Measurements from ENCODE around the gene RTCB.
"Not testable (repeated sequence)": the region's sequence is repeated elsewhere in the genome, so short reads cannot be mapped to it uniquely, and the experiment has no call there.

Gene RTCB

GRCh38 chr22:32375678-32376450 lies 36.2 kb downstream of the RTCB start:
- TF ChIP-seq POU2F2 (IDR thresholded peaks at IDR 0.05; ENCODE audit: low read depth, low read length), result no peak
- TF ChIP-seq PAX5 (IDR thresholded peaks at IDR 0.05; ENCODE audit: insufficient read depth, low read length, severe bottlenecking), result no peak
- TF ChIP-seq POLR2AphosphoS5 (IDR thresholded peaks at IDR 0.05; ENCODE audit: low read depth, low read length), result no peak
- TF ChIP-seq TAF1 (IDR thresholded peaks at IDR 0.05; ENCODE audit: low read depth, low read length), result no peak
- TF ChIP-seq SPI1 (IDR thresholded peaks at IDR 0.05; ENCODE audit: low read depth, low read length), result no peak
- TF ChIP-seq POLR2A (IDR thresholded peaks at IDR 0.05; ENCODE audit: low read depth, low read length), result no peak
- FAIRE-seq (no peak), DNase-seq (ENCODE audit: insufficient read length, low spot score) (no peak)

GRCh38 chr22:32364210-32364609 lies 47.8 kb downstream of the RTCB start:
- no peak for DNase-seq (ENCODE audit: insufficient read length, low spot score)
- TF ChIP-seq POLR2AphosphoS5 (IDR thresholded peaks at IDR 0.05; ENCODE audit: low read depth, low read length) (no peak), TAF1 (IDR thresholded peaks at IDR 0.05; ENCODE audit: low read depth, low read length) (no peak), POU2F2 (IDR thresholded peaks at IDR 0.05; ENCODE audit: low read depth, low read length) (no peak)
- FAIRE-seq, result no peak

GRCh38 chr22:32361257-32361656 lies 50.8 kb downstream of the RTCB start:
- TF ChIP-seq PAX5 (IDR thresholded peaks at IDR 0.05; ENCODE audit: insufficient read depth, low read length, severe bottlenecking) (no peak), POU2F2 (IDR thresholded peaks at IDR 0.05; ENCODE audit: low read depth, low read length) (no peak), TAF1 (IDR thresholded peaks at IDR 0.05; ENCODE audit: low read depth, low read length) (no peak), SPI1 (IDR thresholded peaks at IDR 0.05; ENCODE audit: low read depth, low read length) (no peak), POLR2AphosphoS5 (IDR thresholded peaks at IDR 0.05; ENCODE audit: low read depth, low read length) (no peak)
- FAIRE-seq (no peak), DNase-seq (ENCODE audit: insufficient read length, low spot score) (no peak)

GRCh38 chr22:32360096-32360495 lies 52.0 kb downstream of the RTCB start:
- not testable (repeated sequence) for DNase-seq (ENCODE audit: insufficient read length, low spot score); FAIRE-seq

- FAIRE-seq; DNase-seq (ENCODE audit: insufficient read length, low spot score): not testable (repeated sequence)
Measured at GRCh38 chr22:32357567-32357966, 54.5 kb downstream of the RTCB start, which contains the start of gene RFPL3. Gene RFPL3, plus strand, starts transcription at chr22:32357867. Its CDS starts 205 bp downstream, at chr22:32358072.

- DNase-seq (ENCODE audit: insufficient read length, low spot score) (no peak), FAIRE-seq (no peak)
- no peak for TF ChIP-seq TAF1 (IDR thresholded peaks at IDR 0.05; ENCODE audit: low read depth, low read length)
- no peak for TF ChIP-seq POLR2A (IDR thresholded peaks at IDR 0.05; ENCODE audit: low read depth, low read length)
- no peak for TF ChIP-seq POLR2AphosphoS5 (IDR thresholded peaks at IDR 0.05; ENCODE audit: low read depth, low read length)
- no peak for TF ChIP-seq PAX5 (IDR thresholded peaks at IDR 0.05; ENCODE audit: insufficient read depth, low read length, severe bottlenecking)
- TF ChIP-seq SPI1 (IDR thresholded peaks at IDR 0.05; ENCODE audit: low read depth, low read length), result no peak
- TF ChIP-seq POU2F2 (IDR thresholded peaks at IDR 0.05; ENCODE audit: low read depth, low read length), result no peak
Measured at GRCh38 chr22:32355760-32356159, 56.3 kb downstream of the RTCB start.

- DNase-seq (ENCODE audit: insufficient read length, low spot score) (no peak), FAIRE-seq (no peak)
- no peak for TF ChIP-seq SPI1 (IDR thresholded peaks at IDR 0.05; ENCODE audit: low read depth, low read length)
- TF ChIP-seq POLR2A (IDR thresholded peaks at IDR 0.05; ENCODE audit: low read depth, low read length), result no peak
- no peak for TF ChIP-seq POLR2AphosphoS5 (IDR thresholded peaks at IDR 0.05; ENCODE audit: low read depth, low read length)
Measured at GRCh38 chr22:32354360-32355351, 57.4 kb downstream of the RTCB start.

- no peak for TF ChIP-seq SPI1 (IDR thresholded peaks at IDR 0.05; ENCODE audit: low read depth, low read length)
- no peak for TF ChIP-seq POLR2A (IDR thresholded peaks at IDR 0.05; ENCODE audit: low read depth, low read length)
- TF ChIP-seq POLR2AphosphoS5 (IDR thresholded peaks at IDR 0.05; ENCODE audit: low read depth, low read length), result no peak
- no peak for TF ChIP-seq PAX5 (IDR thresholded peaks at IDR 0.05; ENCODE audit: insufficient read depth, low read length, severe bottlenecking)
- TF ChIP-seq POU2F2 (IDR thresholded peaks at IDR 0.05; ENCODE audit: low read depth, low read length), result no peak
- no peak for TF ChIP-seq TAF1 (IDR thresholded peaks at IDR 0.05; ENCODE audit: low read depth, low read length)
- no peak for FAIRE-seq
- DNase-seq (ENCODE audit: insufficient read length, low spot score), result no peak
Measured at GRCh38 chr22:32353840-32354239, 58.2 kb downstream of the RTCB start.

GRCh38 chr22:32353292-32353691 lies 58.8 kb downstream of the RTCB start:
- TF ChIP-seq SPI1 (IDR thresholded peaks at IDR 0.05; ENCODE audit: low read depth, low read length) (no peak), POU2F2 (IDR thresholded peaks at IDR 0.05; ENCODE audit: low read depth, low read length) (no peak), POLR2AphosphoS5 (IDR thresholded peaks at IDR 0.05; ENCODE audit: low read depth, low read length) (no peak), TAF1 (IDR thresholded peaks at IDR 0.05; ENCODE audit: low read depth, low read length) (no peak), POLR2A (IDR thresholded peaks at IDR 0.05; ENCODE audit: low read depth, low read length) (no peak), PAX5 (IDR thresholded peaks at IDR 0.05; ENCODE audit: insufficient read depth, low read length, severe bottlenecking) (no peak)
- no peak for DNase-seq (ENCODE audit: insufficient read length, low spot score)
- FAIRE-seq, result no peak

- TF ChIP-seq SPI1 (IDR thresholded peaks at IDR 0.05; ENCODE audit: low read depth, low read length) (no peak), POLR2A (IDR thresholded peaks at IDR 0.05; ENCODE audit: low read depth, low read length) (no peak), TAF1 (IDR thresholded peaks at IDR 0.05; ENCODE audit: low read depth, low read length) (no peak), POLR2AphosphoS5 (IDR thresholded peaks at IDR 0.05; ENCODE audit: low read depth, low read length) (no peak), PAX5 (IDR thresholded peaks at IDR 0.05; ENCODE audit: insufficient read depth, low read length, severe bottlenecking) (no peak), POU2F2 (IDR thresholded peaks at IDR 0.05; ENCODE audit: low read depth, low read length) (no peak)
- DNase-seq (ENCODE audit: insufficient read length, low spot score) (no peak), FAIRE-seq (no peak)
Measured at GRCh38 chr22:32352681-32353080, 59.4 kb downstream of the RTCB start.

- not testable (repeated sequence) for DNase-seq (ENCODE audit: insufficient read length, low spot score); FAIRE-seq
Measured at GRCh38 chr22:32351875-32352274, 60.2 kb downstream of the RTCB start.

All from GM12891 (cell line).